ENCODE measurements around the gene RNF168.
"Not testable (repeated sequence)": the region's sequence is repeated elsewhere in the genome, so short reads cannot be mapped to it uniquely, and the experiment has no call there.

DNA sequence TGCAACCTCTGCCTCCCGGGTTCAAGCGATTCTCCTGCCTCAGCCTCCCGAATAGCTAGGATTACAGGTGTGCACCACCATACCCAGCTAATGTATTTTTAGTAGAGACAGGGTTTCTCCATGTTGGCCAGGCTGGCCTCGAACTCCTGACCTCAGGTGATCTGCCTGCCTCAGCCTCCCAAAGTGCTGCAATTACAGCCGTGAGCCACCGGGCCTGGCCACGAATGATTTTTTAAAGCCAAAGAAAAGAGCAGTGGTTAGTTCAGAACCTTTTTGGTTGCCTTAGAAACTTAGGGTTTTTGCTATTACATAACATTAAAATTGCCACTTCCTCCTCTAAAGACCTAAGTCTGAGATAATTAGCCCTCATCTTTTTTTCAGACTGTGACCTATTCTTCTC lies 46.1 kb downstream of the RNF168 start:
- not testable (repeated sequence) for TF ChIP-seq SIN3A (IDR thresholded peaks at IDR 0.05; ENCODE audit: low read depth); ATF3 (IDR thresholded peaks at IDR 0.05); POLR2A (IDR thresholded peaks at IDR 0.05; ENCODE audit: borderline replicate concordance, extremely low read depth, insufficient read depth, insufficient read length); SP1 (IDR thresholded peaks at IDR 0.05; ENCODE audit: low read depth); EZH2phosphoT487 (IDR thresholded peaks at IDR 0.05; ENCODE audit: borderline replicate concordance); ZNF274 (IDR thresholded peaks at IDR 0.05; ENCODE audit: low read depth, low read length); ZBTB33 (IDR thresholded peaks at IDR 0.05; ENCODE audit: extremely low read depth, insufficient replicate concordance, low read length); JUND (IDR thresholded peaks at IDR 0.05); POLR2AphosphoS5 (IDR thresholded peaks at IDR 0.05; ENCODE audit: low read depth, low read length); EZH2 (IDR thresholded peaks at IDR 0.05); YY1 (IDR thresholded peaks at IDR 0.05; ENCODE audit: extremely low read depth, insufficient replicate concordance, low read depth, low read length)
- TF ChIP-seq, protein P1, sequence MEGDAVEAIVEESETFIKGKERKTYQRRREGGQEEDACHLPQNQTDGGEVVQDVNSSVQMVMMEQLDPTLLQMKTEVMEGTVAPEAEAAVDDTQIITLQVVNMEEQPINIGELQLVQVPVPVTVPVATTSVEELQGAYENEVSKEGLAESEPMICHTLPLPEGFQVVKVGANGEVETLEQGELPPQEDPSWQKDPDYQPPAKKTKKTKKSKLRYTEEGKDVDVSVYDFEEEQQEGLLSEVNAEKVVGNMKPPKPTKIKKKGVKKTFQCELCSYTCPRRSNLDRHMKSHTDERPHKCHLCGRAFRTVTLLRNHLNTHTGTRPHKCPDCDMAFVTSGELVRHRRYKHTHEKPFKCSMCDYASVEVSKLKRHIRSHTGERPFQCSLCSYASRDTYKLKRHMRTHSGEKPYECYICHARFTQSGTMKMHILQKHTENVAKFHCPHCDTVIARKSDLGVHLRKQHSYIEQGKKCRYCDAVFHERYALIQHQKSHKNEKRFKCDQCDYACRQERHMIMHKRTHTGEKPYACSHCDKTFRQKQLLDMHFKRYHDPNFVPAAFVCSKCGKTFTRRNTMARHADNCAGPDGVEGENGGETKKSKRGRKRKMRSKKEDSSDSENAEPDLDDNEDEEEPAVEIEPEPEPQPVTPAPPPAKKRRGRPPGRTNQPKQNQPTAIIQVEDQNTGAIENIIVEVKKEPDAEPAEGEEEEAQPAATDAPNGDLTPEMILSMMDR (IDR thresholded peaks at IDR 0.05 in 2 of 3, conservative IDR thresholded peaks at IDR 0.05 in 1 of 3; ENCODE audit: borderline replicate concordance in 1 of 3, insufficient read depth in 1 of 3, low read depth in 2 of 3, low read length in 2 of 3), result peak in 1 of 3 experiments; percentile 16; a peak in 1 of 6 replicates
- TF ChIP-seq, protein P2, sequence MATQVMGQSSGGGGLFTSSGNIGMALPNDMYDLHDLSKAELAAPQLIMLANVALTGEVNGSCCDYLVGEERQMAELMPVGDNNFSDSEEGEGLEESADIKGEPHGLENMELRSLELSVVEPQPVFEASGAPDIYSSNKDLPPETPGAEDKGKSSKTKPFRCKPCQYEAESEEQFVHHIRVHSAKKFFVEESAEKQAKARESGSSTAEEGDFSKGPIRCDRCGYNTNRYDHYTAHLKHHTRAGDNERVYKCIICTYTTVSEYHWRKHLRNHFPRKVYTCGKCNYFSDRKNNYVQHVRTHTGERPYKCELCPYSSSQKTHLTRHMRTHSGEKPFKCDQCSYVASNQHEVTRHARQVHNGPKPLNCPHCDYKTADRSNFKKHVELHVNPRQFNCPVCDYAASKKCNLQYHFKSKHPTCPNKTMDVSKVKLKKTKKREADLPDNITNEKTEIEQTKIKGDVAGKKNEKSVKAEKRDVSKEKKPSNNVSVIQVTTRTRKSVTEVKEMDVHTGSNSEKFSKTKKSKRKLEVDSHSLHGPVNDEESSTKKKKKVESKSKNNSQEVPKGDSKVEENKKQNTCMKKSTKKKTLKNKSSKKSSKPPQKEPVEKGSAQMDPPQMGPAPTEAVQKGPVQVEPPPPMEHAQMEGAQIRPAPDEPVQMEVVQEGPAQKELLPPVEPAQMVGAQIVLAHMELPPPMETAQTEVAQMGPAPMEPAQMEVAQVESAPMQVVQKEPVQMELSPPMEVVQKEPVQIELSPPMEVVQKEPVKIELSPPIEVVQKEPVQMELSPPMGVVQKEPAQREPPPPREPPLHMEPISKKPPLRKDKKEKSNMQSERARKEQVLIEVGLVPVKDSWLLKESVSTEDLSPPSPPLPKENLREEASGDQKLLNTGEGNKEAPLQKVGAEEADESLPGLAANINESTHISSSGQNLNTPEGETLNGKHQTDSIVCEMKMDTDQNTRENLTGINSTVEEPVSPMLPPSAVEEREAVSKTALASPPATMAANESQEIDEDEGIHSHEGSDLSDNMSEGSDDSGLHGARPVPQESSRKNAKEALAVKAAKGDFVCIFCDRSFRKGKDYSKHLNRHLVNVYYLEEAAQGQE (IDR thresholded peaks at IDR 0.05; ENCODE audit: low read depth), result not testable (repeated sequence)
